Right lobe of liver (tissue), 4 donors: ENCODE measurements around the gene INSRR.

Experiments
- POLR2A ChIP-seq: fragments of 450-650 bp; IDR thresholded peaks from one replicate; pipeline ENCODE4 v1.6.1; 2017; ENCODE audit warnings: antibody characterized with exemption, mild to moderate bottlenecking
- TF ChIP-seq, protein P1 (sequence below), 4 donors: fragments of 200-600 bp in 3 of 4; fragments of 450-650 bp in 1 of 4; IDR thresholded peaks; one replicate each; pipeline versions ENCODE4 v1.5.1 to v1.8.0; 2016 to 2022; ENCODE audit warnings: antibody characterized with exemption in 4 of 4, mild to moderate bottlenecking in 2 of 4
- donor health status: DM: no; HTN: no; CAD: no.
- donor health status: DM: no; HTN: no; CAD: no.
- donor health status: DM: no; HTN: yes; CAD: no.

DNA sequence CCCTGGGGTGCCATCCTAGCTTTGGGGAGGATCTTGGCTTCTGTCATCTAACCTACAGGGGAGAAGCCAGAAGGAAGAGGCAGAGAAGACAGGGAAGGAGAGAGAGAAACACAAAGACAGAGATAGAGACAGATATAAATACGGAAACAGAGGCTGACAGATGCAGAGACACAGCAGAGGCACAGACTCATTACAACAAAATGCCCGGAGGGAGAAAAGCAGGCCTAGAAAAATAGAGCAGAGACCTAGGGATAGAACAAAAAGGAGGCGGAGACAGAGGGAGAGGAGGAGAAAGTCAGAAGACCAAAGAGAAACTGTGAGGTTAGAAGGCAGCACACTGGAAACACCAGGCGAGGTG lies 36.5 kb upstream of the INSRR start:
- no peak for TF ChIP-seq POLR2A
- TF ChIP-seq, protein P1, sequence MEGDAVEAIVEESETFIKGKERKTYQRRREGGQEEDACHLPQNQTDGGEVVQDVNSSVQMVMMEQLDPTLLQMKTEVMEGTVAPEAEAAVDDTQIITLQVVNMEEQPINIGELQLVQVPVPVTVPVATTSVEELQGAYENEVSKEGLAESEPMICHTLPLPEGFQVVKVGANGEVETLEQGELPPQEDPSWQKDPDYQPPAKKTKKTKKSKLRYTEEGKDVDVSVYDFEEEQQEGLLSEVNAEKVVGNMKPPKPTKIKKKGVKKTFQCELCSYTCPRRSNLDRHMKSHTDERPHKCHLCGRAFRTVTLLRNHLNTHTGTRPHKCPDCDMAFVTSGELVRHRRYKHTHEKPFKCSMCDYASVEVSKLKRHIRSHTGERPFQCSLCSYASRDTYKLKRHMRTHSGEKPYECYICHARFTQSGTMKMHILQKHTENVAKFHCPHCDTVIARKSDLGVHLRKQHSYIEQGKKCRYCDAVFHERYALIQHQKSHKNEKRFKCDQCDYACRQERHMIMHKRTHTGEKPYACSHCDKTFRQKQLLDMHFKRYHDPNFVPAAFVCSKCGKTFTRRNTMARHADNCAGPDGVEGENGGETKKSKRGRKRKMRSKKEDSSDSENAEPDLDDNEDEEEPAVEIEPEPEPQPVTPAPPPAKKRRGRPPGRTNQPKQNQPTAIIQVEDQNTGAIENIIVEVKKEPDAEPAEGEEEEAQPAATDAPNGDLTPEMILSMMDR (IDR thresholded peaks at IDR 0.05): no peak
